Osteoblast (primary cell): ENCODE data around the gene SLC2A1. TPM values are rescaled to one million over a fixed set of nuclear protein-coding genes. Genes with fewer than 3 reads are reported as not detected.

Source experiments
- DNase-seq: peaks from one replicate; pipeline ENCODE4 v3.0.0; 2011; ENCODE audit warnings: low spot score, mixed read lengths; ENCODE audit not compliant: insufficient read length; ENCODE audit errors: missing footprints
- H2AFZ ChIP-seq: 2 replicates; pipeline ENCODE4 v1.6.0; 2011; ENCODE audit warnings: mild to moderate bottlenecking, low read length
- H3K27ac ChIP-seq: 2 replicates; pipeline ENCODE4 v1.5.1; 2011; ENCODE audit warnings: mild to moderate bottlenecking, low read depth, low read length, moderate library complexity
- H3K27me3 ChIP-seq: 2 replicates; pipeline ENCODE4 v1.6.0; 2012; ENCODE audit warnings: mild to moderate bottlenecking, control low read depth, inconsistent platforms, low read length, moderate library complexity; ENCODE audit not compliant: insufficient read depth
- H3K36me3 ChIP-seq: 2 replicates; pipeline ENCODE4 v1.5.1; 2011; ENCODE audit warnings: mild to moderate bottlenecking, low read length, control low read depth, moderate library complexity; ENCODE audit not compliant: insufficient read depth
- H3K4me1 ChIP-seq: 2 replicates; pipeline ENCODE4 v1.5.1; 2011; ENCODE audit warnings: mild to moderate bottlenecking, low read length, control low read depth, moderate library complexity; ENCODE audit not compliant: insufficient read depth
- H3K4me2 ChIP-seq: 2 replicates; pipeline ENCODE4 v1.6.0; 2011; ENCODE audit warnings: mild to moderate bottlenecking, low read length; ENCODE audit not compliant: insufficient read depth
- H3K4me3 ChIP-seq: fragments of 200-600 bp; sonication (generic); 3 replicates; pipeline ENCODE4 v1.5.1; 2012; ENCODE audit warnings: mild to moderate bottlenecking, low read length, inconsistent platforms; ENCODE audit not compliant: insufficient read depth
- H3K79me2 ChIP-seq: 2 replicates; pipeline ENCODE4 v1.6.0; 2012; ENCODE audit warnings: mild to moderate bottlenecking, low read length, control low read depth, inconsistent platforms; ENCODE audit not compliant: insufficient read depth
- H3K9me3 ChIP-seq: 2 replicates; pipeline ENCODE4 v1.5.1; 2011; ENCODE audit warnings: low read depth, low read length, control low read depth
- H4K20me1 ChIP-seq: 2 replicates; pipeline ENCODE4 v1.6.0; 2012; ENCODE audit warnings: mild to moderate bottlenecking, low read length, control low read depth; ENCODE audit not compliant: insufficient read depth
- CTCF ChIP-seq: IDR thresholded peaks from 2 replicates; pipeline ENCODE4 v1.5.1; 2011; ENCODE audit warnings: mild to moderate bottlenecking, low read depth, low read length, moderate library complexity; ENCODE audit errors: extremely low read depth
- total RNA-seq: library from RNA; depleted of rRNA; stranded (reverse); fragments of >200 nt; gene quantifications from 2 replicates; pipeline ENCODE4 v1.2.3, GENCODE V29; 2012

The SLC2A1 gene
- total RNA-seq, 1 donor = 43.4 TPM

GRCh38 chr1:42953182-42954180, 5.2 kb downstream of the SLC2A1 start:
- Histone ChIP-seq H3K79me2 (peaks cover 69% of the 10 kb centered on the region), H3K4me3 (no peak overlapping the region), H2AFZ (no peak overlapping the region), H3K27me3 (no peaks in the 10 kb centered on the region), H3K4me2 (no peak overlapping the region), H3K9me3 (no peaks in the 10 kb centered on the region), H3K36me3 (no peaks in the 10 kb centered on the region), H3K4me1 (peaks cover 31% of the 10 kb centered on the region), H3K27ac (no peak overlapping the region), H4K20me1 (peaks cover 6% of the 10 kb centered on the region)
- TF ChIP-seq CTCF = no peak
- peak; percentile 79 for DNase-seq

GRCh38 chr1:42952303-42953001, 6.2 kb downstream of the SLC2A1 start:
- H3K4me2 ChIP-seq = no peak overlapping the region
- peaks cover 6% of the 10 kb centered on the region for H4K20me1 ChIP-seq
- no peaks in the 10 kb centered on the region for H3K36me3 ChIP-seq
- H3K27me3 ChIP-seq = no peaks in the 10 kb centered on the region
- no peaks in the 10 kb centered on the region for H3K9me3 ChIP-seq
- peak; percentile 50 for DNase-seq
- TF ChIP-seq CTCF = no peak
- H3K79me2 ChIP-seq = peaks cover 73% of the 10 kb centered on the region
- no peak overlapping the region for H3K27ac ChIP-seq
- H3K4me1 ChIP-seq = peaks cover 34% of the 10 kb centered on the region
- H2AFZ ChIP-seq = no peak overlapping the region
- no peak overlapping the region for H3K4me3 ChIP-seq

- Histone ChIP-seq H3K9me3 (no peaks in the 10 kb centered on the region), H3K4me2 (no peak overlapping the region), H3K4me3 (no peak overlapping the region), H4K20me1 (no peaks in the 10 kb centered on the region), H2AFZ (no peak overlapping the region), H3K79me2 (peaks cover 73% of the 10 kb centered on the region), H3K4me1 (peaks cover 27% of the 10 kb centered on the region), H3K36me3 (no peaks in the 10 kb centered on the region), H3K27ac (no peak overlapping the region), H3K27me3 (no peaks in the 10 kb centered on the region)
- no peak for DNase-seq
- no peak for TF ChIP-seq CTCF
These were observed 7.1 kb downstream of the SLC2A1 start for GRCh38 chr1:42951588-42951987.

GRCh38 chr1:42950116-42950481, 8.6 kb downstream of the SLC2A1 start:
- Histone ChIP-seq H3K9me3 (no peaks in the 10 kb centered on the region), H3K79me2 (peaks cover 71% of the 10 kb centered on the region), H4K20me1 (no peaks in the 10 kb centered on the region), H3K36me3 (no peaks in the 10 kb centered on the region), H3K4me3 (no peak overlapping the region), H2AFZ (peak overlapping the region; percentile 60), H3K4me2 (peak overlapping the region; percentile 64), H3K27ac (peak overlapping the region; percentile 87), H3K27me3 (no peaks in the 10 kb centered on the region), H3K4me1 (peaks cover 26% of the 10 kb centered on the region)
- no peak for TF ChIP-seq CTCF
- peak; percentile 89 for DNase-seq
